HEK293 (cell line): Measurements from ENCODE around the gene SRRM1.
"Not testable (repeated sequence)": the region's sequence is repeated elsewhere in the genome, so short reads cannot be mapped to it uniquely, and the experiment has no call there.

ENCODE experiments used
- CTCF ChIA-PET: fragments of 350-600 bp; formaldehyde crosslinking; extraction: SDS; loops from one replicate; lab custom pipeline; 2021; ENCODE audit warnings: antibody characterized with exemption; lab: Yijun Ruan, JAX
- POLR2A ChIA-PET: fragments of 300-600 bp; formaldehyde crosslinking; extraction: SDS; loops from one replicate; lab custom pipeline; 2020; ENCODE audit warnings: antibody characterized with exemption, inconsistent platforms; lab: Yijun Ruan, JAX
- H3K27ac ChIP-seq: fragments of 200-500 bp; sonication (Bioruptor generic); 2 replicates; pipeline ENCODE4 v1.5.1; 2014; ENCODE audit warnings: low read depth, low read length, control low read depth, inconsistent platforms; ENCODE audit errors: extremely low read depth
- H3K36me3 ChIP-seq, 2 experiments: fragments of 200-500 bp in 1 of 2; sonication (Bioruptor generic) in 1 of 2; 1 replicate in 1 of 2; 2 replicates in 1 of 2; pipeline ENCODE4 v1.5.1; 2014 to 2017; ENCODE audit warnings: inconsistent platforms in 2 of 2, low read length in 2 of 2; ENCODE audit not compliant: control insufficient read depth in 2 of 2, insufficient read depth in 1 of 2
- H3K4me1 ChIP-seq: fragments of 200-500 bp; sonication (Bioruptor generic); 2 replicates; pipeline ENCODE4 v1.5.1; 2014; ENCODE audit warnings: mild to moderate bottlenecking, low read length, inconsistent platforms; ENCODE audit not compliant: control insufficient read depth, insufficient read depth
- H3K4me3 ChIP-seq: 2 replicates; pipeline ENCODE4 v1.5.1; 2011; ENCODE audit warnings: low read depth, mild to moderate bottlenecking, control low read depth, low read length, moderate library complexity
- H3K9me3 ChIP-seq: fragments of 200-500 bp; sonication (Bioruptor generic); 2 replicates; pipeline ENCODE4 v1.5.1; 2014; ENCODE audit warnings: low read depth, low read length, inconsistent platforms; ENCODE audit not compliant: control insufficient read depth, insufficient read depth
- BCL11A ChIP-seq: fragments of 450-650 bp; formaldehyde crosslinking; IDR thresholded peaks from 2 replicates; pipeline ENCODE4 v1.5.1; 2016; ENCODE audit warnings: low read depth, missing biosample characterization, missing genetic modification characterization
- GLI4 ChIP-seq: fragments of 450-650 bp; formaldehyde crosslinking; IDR thresholded peaks from 2 replicates; pipeline ENCODE4 v1.5.1; 2016; ENCODE audit warnings: missing biosample characterization, missing genetic modification characterization
- HOXD13 ChIP-seq: sonication (generic); formaldehyde crosslinking; IDR thresholded peaks from 2 replicates; pipeline ENCODE4 v1.8.0; 2022; ENCODE audit warnings: missing genetic modification reagents, borderline replicate concordance
- KLF1 ChIP-seq: fragments of 450-650 bp; formaldehyde crosslinking; IDR thresholded peaks from 2 replicates; pipeline ENCODE4 v1.5.1; 2016; ENCODE audit warnings: missing biosample characterization, missing genetic modification characterization
- KLF16 ChIP-seq: fragments of 450-650 bp; formaldehyde crosslinking; IDR thresholded peaks from 2 replicates; pipeline ENCODE4 v1.5.1; 2017; ENCODE audit warnings: missing biosample characterization, missing genetic modification characterization
- OSR2 ChIP-seq: fragments of 450-650 bp; formaldehyde crosslinking; IDR thresholded peaks from 2 replicates; pipeline ENCODE4 v1.5.1; 2016; ENCODE audit warnings: missing biosample characterization, missing genetic modification characterization
- WT1 ChIP-seq: fragments of 450-650 bp; formaldehyde crosslinking; IDR thresholded peaks from 2 replicates; pipeline ENCODE4 v1.5.1; 2016; ENCODE audit warnings: missing biosample characterization, missing genetic modification characterization
- YY1 ChIP-seq: fragments of 450-650 bp; formaldehyde crosslinking; IDR thresholded peaks from 2 replicates; pipeline ENCODE4 v1.5.1; 2018; ENCODE audit warnings: missing biosample characterization, missing genetic modification characterization
- ZBTB26 ChIP-seq: fragments of 450-650 bp; formaldehyde crosslinking; optimal IDR thresholded peaks from 2 replicates; pipeline ENCODE3; 2016; ENCODE audit warnings: missing biosample characterization, mild to moderate bottlenecking, missing genetic modification characterization
- ZBTB44 ChIP-seq: fragments of 450-650 bp; IDR thresholded peaks from 2 replicates; pipeline ENCODE4 v1.5.1; 2018; ENCODE audit warnings: missing biosample characterization, mild to moderate bottlenecking, missing genetic modification characterization
- ZBTB49 ChIP-seq: fragments of 450-650 bp; formaldehyde crosslinking; IDR thresholded peaks from 2 replicates; pipeline ENCODE4 v1.5.1; 2016; ENCODE audit warnings: missing biosample characterization, missing genetic modification characterization, low read depth
- ZBTB8A ChIP-seq: fragments of 450-650 bp; formaldehyde crosslinking; IDR thresholded peaks from 2 replicates; pipeline ENCODE4 v1.5.1; 2016; ENCODE audit warnings: missing biosample characterization, missing genetic modification characterization
- ZNF10 ChIP-seq: fragments of 450-650 bp; formaldehyde crosslinking; IDR thresholded peaks from 2 replicates; pipeline ENCODE4 v1.5.1; 2017; ENCODE audit warnings: missing biosample characterization, missing genetic modification characterization
- ZNF239 ChIP-seq: fragments of 450-650 bp; formaldehyde crosslinking; IDR thresholded peaks from 2 replicates; pipeline ENCODE4 v1.5.1; 2016; ENCODE audit warnings: missing biosample characterization, missing genetic modification characterization
- ZNF248 ChIP-seq: fragments of 450-650 bp; formaldehyde crosslinking; IDR thresholded peaks from 2 replicates; pipeline ENCODE4 v1.5.1; 2017; ENCODE audit warnings: missing biosample characterization, missing genetic modification characterization
- ZNF274 ChIP-seq, 2 experiments: fragments of 200-500 bp in 1 of 2; fragments of 450-650 bp in 1 of 2; sonication (Bioruptor generic) in 1 of 2; formaldehyde crosslinking in 1 of 2; IDR thresholded peaks; 2 replicates each; pipeline versions ENCODE4 v1.5.1 to v1.6.1; 2014 to 2016; ENCODE audit warnings: borderline replicate concordance in 1 of 2, inconsistent platforms in 1 of 2, low read length in 1 of 2, missing biosample characterization in 1 of 2, missing genetic modification characterization in 1 of 2
- ZNF391 ChIP-seq: fragments of 450-650 bp; formaldehyde crosslinking; IDR thresholded peaks from 2 replicates; pipeline ENCODE4 v1.5.1; 2016; ENCODE audit warnings: low read depth, missing biosample characterization, missing genetic modification characterization, borderline replicate concordance
- ZNF629 ChIP-seq: fragments of 450-650 bp; formaldehyde crosslinking; IDR thresholded peaks from 2 replicates; pipeline ENCODE4 v1.5.1; 2017; ENCODE audit warnings: missing biosample characterization, missing genetic modification characterization
- ZNF645 ChIP-seq: fragments of 450-650 bp; formaldehyde crosslinking; IDR thresholded peaks from 2 replicates; pipeline ENCODE4; 2016; ENCODE audit warnings: missing biosample characterization, missing genetic modification characterization
- ZNF776 ChIP-seq: fragments of 450-650 bp; formaldehyde crosslinking; IDR thresholded peaks from 2 replicates; pipeline ENCODE4 v1.5.0; 2017; ENCODE audit warnings: missing biosample characterization, missing genetic modification characterization, borderline replicate concordance
- ZSCAN16 ChIP-seq: fragments of 450-650 bp; formaldehyde crosslinking; IDR thresholded peaks from 2 replicates; pipeline ENCODE4 v1.5.1; 2016; ENCODE audit warnings: missing biosample characterization, missing genetic modification characterization
- ZSCAN18 ChIP-seq: fragments of 450-650 bp; formaldehyde crosslinking; IDR thresholded peaks from 2 replicates; pipeline ENCODE4 v1.5.1; 2016; ENCODE audit warnings: missing biosample characterization, missing genetic modification characterization

SRRM1 gene

GRCh38 chr1:24666794-24667193, 23.7 kb downstream of the SRRM1 start (continued):
- TF ChIP-seq ZSCAN18 (tag by site-specific recombination) (no peak), KLF16 (no peak), ZNF776 (no peak), ZBTB49 (tag by site-specific recombination) (no peak), ZNF274 (IDR thresholded peaks at IDR 0.05; ENCODE audit: low read length) (no peak), ZNF274 (tag by site-specific recombination; IDR thresholded peaks at IDR 0.05; ENCODE audit: borderline replicate concordance) (no peak)

GRCh38 chr1:24671372-24671771, 28.3 kb downstream of the SRRM1 start:
- POLR2A ChIA-PET, H3K9me3 ChIP-seq, H3K4me1 ChIP-seq, H3K27ac ChIP-seq, H3K4me3 ChIP-seq: not testable (repeated sequence)
- H3K36me3 ChIP-seq, result peaks cover 78 to 93% of the 10 kb centered on the region in 2 experiments
- CTCF ChIA-PET, result interaction anchor here (0.6 to 2.0 kb wide), 4 partner anchors 18 to 161 kb away, joined by 4 to 7 read pairs (median 6); no protein-coding TSS in a partner anchor
- peak; percentile 42; the same call in 1 of the 2 replicates for TF ChIP-seq ZBTB44 (tag by site-specific recombination)

GRCh38 chr1:24672686-24673085, 29.6 kb downstream of the SRRM1 start:
- H3K4me3 ChIP-seq, H3K9me3 ChIP-seq, H3K27ac ChIP-seq, H3K4me1 ChIP-seq: not testable (repeated sequence)
- ChIA-PET CTCF (interaction anchor here (0.6 to 2.4 kb wide), 5 partner anchors 16 to 255 kb away, joined by 3 to 10 read pairs (median 4); no protein-coding TSS in a partner anchor), POLR2A (interaction anchor here (0.6 kb wide), 1 partner anchor 30 kb away, joined by 3 read pairs; the partner anchor contains the start of gene SRRM1)
- peaks cover 65 to 93% of the 10 kb centered on the region in 2 experiments for H3K36me3 ChIP-seq

- POLR2A ChIA-PET, result interaction anchor here (0.6 kb wide), 1 partner anchor 30 kb away, joined by 3 read pairs; the partner anchor contains the start of gene SRRM1
- H3K4me3 ChIP-seq, result no peak overlapping the region
- H3K27ac ChIP-seq, result no peak overlapping the region
- CTCF ChIA-PET, result interaction anchor here (0.6 to 2.4 kb wide), 10 partner anchors 10 to 705 kb away, joined by 3 to 10 read pairs (median 4); no protein-coding TSS in a partner anchor
- H3K36me3 ChIP-seq, result peaks cover 58 to 90% of the 10 kb centered on the region in 2 experiments
- H3K4me1 ChIP-seq, result no peaks in the 10 kb centered on the region
- no peaks in the 10 kb centered on the region for H3K9me3 ChIP-seq
- TF ChIP-seq ZNF239 (tag by site-specific recombination) (no peak), KLF1 (no peak), ZNF391 (no peak), YY1 (no peak), ZNF10 (tag by site-specific recombination) (no peak), ZSCAN16 (no peak), ZNF248 (tag by site-specific recombination) (no peak), GLI4 (no peak), ZBTB26 (tag by site-specific recombination) (no peak), ZBTB8A (no peak), BCL11A (tag by site-specific recombination) (no peak), OSR2 (tag by site-specific recombination) (no peak), HOXD13 (CRISPR knock-in tag) (no peak), ZNF645 (tag by site-specific recombination) (no peak), WT1 (tag by site-specific recombination) (no peak), ZNF629 (tag by site-specific recombination) (no peak)
These were observed 30.2 kb downstream of the SRRM1 start for GRCh38 chr1:24673341-24673740.
